Embryonic facial prominence (tissue), 1 donor: ENCODE data around the gene EMC8.
"Not testable (repeated sequence)": the region's sequence is repeated elsewhere in the genome, so short reads cannot be mapped to it uniquely, and the experiment has no call there.

Experiments
- DNase-seq: peaks from one replicate; pipeline ENCODE4 v3.0.0-alpha.2; 2016; ENCODE audit errors: extremely low spot score

The EMC8 gene

DNA sequence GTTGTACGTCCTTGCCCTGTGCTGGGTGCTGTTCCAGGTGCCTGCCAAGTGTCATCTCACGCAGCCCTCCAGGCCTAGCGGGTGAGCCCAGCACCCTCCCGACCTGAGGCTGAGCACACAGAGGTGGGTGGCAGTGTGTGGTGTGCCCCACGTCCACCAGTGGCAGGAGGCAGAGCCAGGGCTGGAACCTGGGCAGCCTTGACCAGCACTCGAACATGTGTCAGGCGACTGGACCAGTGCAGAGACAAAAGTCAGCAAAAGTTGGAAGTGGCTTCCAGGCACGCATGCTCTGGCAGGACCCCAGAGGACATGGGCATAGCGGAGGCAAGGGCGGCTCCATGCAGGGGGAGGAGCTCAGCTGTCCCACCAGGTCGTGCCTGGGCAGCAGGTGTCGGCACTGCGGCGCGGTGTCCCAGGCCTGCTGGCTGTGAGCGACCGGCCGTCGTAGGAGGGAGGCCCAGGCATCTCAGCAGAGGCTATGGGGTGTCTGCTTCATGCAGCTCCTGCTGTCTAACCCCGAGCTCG is 35.9 kb upstream of the EMC8 start:
- DNase-seq, result no peak

DNA sequence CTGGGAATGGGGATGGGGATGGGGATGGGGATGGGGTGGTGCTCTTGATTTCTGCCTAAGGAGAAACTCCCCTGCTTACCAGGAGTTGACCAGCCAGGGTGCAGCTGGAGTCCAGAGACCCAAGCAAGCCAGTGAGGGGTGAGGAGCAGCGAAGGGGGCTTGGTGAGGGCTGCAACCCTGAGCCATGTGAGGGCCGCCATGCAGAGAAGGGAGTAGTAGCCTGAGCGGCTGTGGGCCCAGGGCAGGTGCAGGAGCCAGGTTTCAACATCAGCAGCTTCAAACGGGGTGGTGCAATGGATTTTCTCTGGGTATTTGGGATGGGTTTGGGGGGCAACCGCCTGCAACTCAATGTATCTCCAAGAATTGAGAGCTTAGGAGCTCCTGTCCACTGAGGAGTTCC is 35.4 kb upstream of the EMC8 start:
- DNase-seq, result no peak

DNA sequence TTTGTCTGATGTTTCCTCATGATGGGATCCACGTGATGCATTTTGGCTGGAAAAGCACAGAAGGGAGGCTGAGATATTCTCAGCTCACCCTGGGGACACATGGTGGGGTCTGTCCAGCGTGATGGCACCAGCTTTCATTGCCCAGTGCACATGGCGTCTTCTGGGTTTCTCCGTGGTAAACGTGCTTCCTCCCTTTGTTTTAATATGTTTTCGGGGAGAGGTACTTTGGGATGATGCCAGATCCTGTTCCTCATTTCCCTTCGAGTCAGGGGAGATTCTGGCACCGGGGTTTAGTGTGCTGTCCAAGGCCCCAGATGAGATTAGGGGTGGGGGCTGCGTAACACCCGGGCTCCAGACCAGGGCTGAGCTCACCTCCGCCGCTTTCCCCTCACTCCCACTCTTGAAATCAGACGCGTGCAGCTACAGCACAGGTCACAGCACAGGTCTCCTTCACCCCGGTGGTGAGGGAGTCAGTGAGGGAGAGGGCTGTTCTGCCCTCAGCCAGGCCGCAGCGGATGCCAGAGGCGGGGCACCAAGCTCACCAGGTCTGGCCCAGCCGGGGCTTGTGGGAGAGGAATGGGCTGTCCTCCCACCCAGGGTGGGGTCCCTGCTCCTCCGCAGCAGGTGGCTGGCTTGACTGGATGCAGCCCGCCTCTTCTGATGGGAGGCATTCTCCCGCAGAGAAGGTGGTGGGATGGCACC is 34.0 kb upstream of the EMC8 start:
- no peak for DNase-seq

DNA sequence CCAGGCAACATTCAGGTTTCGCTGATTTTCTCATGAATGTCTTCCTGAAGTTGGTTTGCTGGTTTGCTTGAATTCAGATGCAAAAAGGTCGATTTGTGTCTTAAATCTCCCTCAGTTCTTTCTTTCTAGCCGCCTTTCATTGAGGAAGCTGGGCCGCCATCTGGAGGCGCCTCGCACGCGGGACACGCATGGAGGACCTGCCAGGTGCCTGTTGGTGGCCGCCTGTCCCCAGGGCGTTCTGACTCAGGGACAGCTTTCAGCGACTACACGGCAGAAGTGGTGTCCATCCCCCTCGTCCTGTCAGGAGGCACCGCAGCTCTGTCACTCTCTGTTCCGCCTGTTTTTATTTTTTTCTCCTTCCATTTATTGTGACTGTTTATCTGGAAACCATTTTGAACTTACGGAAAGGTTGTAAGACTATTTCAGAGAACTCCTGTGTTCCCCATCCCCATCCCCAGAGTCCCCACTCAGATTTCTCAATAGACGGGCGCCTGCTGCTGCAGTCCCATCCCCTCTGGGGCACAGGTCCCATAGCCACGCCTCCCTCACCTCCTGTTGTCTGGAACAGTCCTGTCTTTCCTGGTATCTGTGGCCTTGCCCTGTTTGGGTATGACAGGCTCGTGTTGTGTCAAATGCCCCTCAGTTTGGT is 33.4 kb upstream of the EMC8 start:
- no peak for DNase-seq

GRCh38 chr16:85830821-85831220 is 31.5 kb upstream of the EMC8 start:
- no peak for DNase-seq

DNA sequence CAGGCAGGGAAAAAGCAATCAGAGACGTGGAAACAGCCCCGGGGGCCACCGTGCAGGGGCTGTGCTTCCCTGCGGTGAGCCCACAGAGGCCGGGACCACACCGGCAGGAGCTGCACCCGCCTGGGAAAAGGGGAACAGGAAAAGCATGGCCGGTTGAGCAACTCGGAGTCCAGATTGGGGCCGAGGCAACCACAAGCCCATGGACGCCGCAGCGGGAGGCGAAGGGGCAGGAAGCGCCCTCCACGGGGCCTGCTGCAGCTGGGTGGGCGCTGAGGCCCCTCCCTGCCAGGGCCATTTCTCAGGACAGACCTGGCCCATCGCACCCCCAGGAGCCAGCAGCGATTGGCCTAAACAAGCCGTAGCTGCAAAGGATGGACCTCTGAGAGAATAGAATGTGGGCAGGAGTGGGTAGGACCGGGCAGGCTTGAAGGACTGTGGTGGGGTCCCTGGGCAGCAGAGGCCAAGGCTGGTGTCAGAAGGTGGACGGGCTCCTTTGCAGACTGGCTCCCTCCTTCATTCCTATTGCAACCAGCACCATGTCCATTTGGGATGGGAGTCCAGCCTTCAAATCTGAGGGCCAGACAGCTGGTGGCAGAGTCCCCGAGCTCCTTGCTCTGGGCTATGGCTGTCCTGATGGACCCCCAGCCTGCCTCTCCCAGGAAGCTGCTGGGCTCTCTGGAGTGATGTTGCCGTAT is 30.6 kb upstream of the EMC8 start:
- no peak for DNase-seq

DNA sequence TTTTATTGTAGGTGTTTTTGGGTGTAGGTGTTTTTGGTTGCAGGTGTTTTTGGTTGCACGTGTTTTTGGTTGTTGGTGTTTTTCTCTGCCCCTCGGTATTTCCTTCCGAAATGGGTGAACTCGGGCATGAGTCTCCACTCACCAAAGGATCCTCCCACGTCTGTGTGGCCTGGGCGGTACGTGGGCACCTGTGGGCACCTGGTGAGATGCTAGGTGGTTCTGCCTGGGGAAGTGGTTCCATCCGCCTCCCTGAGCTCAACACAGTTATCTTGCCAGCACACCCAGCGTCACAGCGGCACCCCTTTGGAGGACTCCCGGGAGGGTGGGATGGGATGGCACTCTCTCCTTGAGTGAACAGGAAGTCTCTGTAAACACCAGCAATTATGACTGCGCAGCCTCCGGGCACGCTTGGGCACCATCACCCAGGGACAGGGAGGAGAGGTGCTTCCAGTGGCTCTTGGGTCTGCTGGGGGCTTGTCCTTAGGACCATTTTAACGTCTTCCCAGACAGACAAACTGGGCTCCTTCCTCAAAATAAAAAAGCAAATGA is 29.9 kb upstream of the EMC8 start:
- DNase-seq, result no peak

DNA sequence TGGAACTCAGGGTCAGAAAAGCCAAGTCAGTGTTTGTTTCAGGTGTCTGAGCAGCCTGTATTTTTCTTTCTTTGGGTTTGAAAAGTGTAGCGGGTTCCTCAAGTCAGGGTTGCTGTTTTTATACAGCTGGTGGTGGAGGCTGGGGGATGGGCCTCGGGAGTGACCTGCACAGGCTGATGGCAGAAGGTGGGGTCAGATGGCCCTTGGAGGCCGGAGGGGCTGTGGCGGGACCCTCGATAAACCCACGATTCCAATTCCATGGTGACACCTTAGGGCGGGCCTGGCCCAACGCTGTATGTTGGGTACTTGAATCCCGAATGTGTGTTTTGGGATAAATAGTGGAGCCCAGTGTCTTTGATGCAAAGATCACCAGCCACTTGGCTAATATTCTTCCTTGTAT is 28.8 kb upstream of the EMC8 start:
- no peak for DNase-seq

DNA sequence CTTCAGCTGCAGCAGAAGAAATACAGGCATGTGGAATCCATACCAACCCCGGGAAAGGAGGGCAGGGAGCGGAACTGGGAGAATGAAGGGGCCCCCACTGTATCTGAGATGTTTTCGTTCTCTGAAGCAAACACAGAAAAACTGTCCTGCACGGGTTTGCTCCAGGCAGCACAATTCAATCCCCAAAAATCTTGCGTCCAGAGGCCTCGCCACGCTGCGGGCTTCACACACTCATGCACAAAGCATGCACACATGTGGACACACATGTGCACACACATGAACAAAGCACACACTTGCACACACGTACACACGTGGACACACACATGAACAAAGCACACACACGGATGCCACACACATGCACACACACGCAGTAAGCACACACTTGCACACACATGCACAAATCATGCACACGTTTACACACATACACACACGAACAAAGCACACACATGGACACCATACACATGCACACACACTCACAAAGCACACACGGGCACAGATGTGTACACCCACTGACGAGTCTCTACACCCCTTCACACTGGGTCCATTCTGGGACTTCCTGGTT is 27.4 kb upstream of the EMC8 start:
- DNase-seq, result no peak

- DNase-seq, result no peak
Measured at GRCh38 chr16:85825326-85825725, 26.0 kb upstream of the EMC8 start.

DNA sequence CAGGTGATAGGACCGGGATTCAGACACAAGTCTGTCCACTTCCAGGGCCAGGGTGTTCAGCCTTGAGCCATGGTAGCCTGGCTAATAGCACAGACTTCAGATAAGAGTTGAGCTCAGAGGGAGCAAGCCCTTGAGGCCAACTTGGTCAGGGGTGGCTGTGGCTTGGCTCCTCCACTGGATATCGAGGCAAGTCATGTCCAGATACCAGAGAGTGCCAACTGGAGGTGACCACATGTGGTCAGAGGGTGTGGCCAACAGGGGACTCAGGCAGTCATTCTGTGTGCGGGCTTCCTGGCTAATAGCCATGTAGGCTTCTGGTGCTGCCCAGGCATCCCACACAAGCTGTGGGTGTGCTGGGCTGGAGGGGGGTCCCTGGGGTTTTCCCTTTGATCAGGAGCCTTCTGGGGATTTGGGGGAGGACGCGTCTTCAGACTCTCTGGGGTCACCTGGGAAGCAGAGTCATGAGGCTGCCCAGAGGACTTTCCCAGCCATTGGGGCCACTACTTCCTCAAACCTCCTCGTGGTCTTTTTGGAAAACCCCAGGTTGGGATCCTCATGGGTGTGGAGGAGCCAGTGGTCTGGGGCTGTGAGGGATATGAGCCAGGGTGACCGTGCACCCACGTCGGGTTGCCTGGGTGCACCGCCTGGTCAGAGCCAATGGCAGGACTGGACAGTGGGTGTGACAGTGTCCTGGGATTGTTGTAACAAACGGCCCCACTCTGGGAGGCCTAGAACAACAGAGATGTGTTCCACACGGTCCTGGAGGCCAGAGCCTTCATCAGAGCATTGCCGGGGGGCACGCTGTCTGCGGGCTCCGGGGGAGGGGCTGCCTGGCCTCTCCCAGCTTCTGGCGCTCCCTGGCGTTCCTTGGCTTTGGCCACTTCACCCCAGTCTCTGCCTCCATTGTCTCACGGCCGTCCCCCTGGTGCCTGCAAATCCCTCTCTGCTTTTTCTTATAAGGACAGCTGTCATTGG is 25.1 kb upstream of the EMC8 start:
- no peak for DNase-seq

GRCh38 chr16:85823328-85823920 is 24.1 kb upstream of the EMC8 start:
- no peak for DNase-seq

- DNase-seq, result no peak
Measured at GRCh38 chr16:85822145-85822544, 22.8 kb upstream of the EMC8 start.

DNA sequence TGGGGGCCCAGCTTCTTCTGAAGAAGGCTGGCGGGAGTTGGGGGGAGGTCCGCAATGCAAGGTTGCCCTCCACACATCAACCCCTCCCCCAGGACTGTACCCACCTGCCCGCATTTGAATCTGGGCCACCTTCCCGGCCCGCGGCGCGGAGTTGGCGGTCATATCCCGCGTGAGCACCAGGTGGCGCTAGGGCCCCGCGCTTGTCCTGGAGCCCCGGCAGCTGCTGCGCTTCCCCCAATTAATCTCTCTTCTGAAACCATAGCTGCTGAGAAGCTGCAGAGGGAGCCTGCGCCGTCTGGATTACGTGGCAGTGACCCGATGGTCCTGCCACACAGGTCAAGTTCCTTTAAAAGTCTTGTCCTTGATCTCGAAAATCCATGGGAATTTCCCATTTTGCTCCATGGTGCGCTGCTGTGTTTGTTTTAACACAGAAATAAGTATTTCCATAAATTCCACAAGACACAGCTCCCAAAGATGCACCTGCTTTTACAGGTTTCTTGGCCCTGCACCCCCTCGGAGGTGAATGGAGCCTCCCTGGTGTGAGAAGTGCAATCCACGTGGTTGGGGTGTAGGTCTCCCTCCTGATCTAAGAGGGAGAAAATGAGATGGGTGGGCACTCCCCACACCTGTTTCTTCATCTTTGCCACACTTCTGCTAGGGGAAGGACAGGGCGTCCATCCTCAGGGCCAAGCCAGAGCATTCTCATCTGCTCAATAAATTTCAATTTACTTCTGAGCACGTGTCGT is 22.2 kb upstream of the EMC8 start:
- DNase-seq, result peak; percentile 71

GRCh38 chr16:85820604-85821372 is 21.4 kb upstream of the EMC8 start:
- DNase-seq, result no peak

GRCh38 chr16:85819771-85820170 is 20.4 kb upstream of the EMC8 start:
- no peak for DNase-seq

GRCh38 chr16:85819245-85819644 is 19.9 kb upstream of the EMC8 start:
- DNase-seq, result no peak

- DNase-seq, result not testable (repeated sequence)
Measured at GRCh38 chr16:85817195-85817594, 17.9 kb upstream of the EMC8 start.

DNA sequence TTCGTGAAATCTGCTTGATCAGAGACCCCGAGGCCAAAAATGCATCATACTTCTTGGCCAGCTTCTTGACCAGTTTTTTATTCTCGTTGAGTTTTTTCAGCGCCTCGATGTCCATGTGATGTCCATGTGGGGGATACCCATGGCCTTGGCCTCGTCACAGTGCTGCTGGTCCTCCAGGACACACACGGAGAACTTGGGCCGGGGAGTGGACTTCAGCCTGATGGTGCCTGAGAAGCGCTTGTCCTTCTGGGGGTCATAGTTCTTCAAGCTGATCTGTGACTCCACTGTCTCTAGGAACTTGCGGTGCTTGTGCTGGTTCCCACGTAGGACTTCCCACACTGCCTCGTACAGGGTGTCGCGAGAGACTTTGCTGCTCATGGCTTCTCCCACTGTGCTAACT is 16.8 kb upstream of the EMC8 start:
- no peak for DNase-seq
